Suppressor macrophage treated with lipopolysaccharide for 4 hours (primary cell): ENCODE data around the gene UXT.
A peak's percentile ranks its signal among the peaks of the same experiment; 100 is the strongest.
"Not testable (repeated sequence)": the region's sequence is repeated elsewhere in the genome, so short reads cannot be mapped to it uniquely, and the experiment has no call there.

Experiments
- DNase-seq: peaks from one replicate; pipeline ENCODE4 v3.0.0-alpha.2; 2020

UXT gene

GRCh38 chrX:47658684-47659420, at the start of gene UXT:
Gene UXT (minus strand): TSS chrX:47659180. CDS start chrX:47658927, 253 bp downstream.
- DNase-seq, result peak; percentile 96

- DNase-seq, result no peak
Measured at GRCh38 chrX:47707031-47707780, 48.2 kb upstream of the UXT start.

GRCh38 chrX:47706575-47706974, 47.6 kb upstream of the UXT start:
- DNase-seq, result peak; percentile 40

- no peak for DNase-seq
Measured at GRCh38 chrX:47704736-47705135, 45.8 kb upstream of the UXT start.

- DNase-seq, result no peak
Measured at GRCh38 chrX:47697181-47697580, 38.2 kb upstream of the UXT start.

- DNase-seq, result peak; percentile 15
Measured at GRCh38 chrX:47690175-47690574, 31.2 kb upstream of the UXT start.

GRCh38 chrX:47687263-47687662, 28.3 kb upstream of the UXT start:
- DNase-seq, result no peak

- peak; percentile 77 for DNase-seq
Measured at GRCh38 chrX:47683829-47684205, 24.8 kb upstream of the UXT start.

- no peak for DNase-seq
Measured at GRCh38 chrX:47683184-47683828, 24.3 kb upstream of the UXT start.

- DNase-seq, result peak; percentile 58
Measured at GRCh38 chrX:47675959-47676859, 17.2 kb upstream of the UXT start.

- no peak for DNase-seq
Measured at GRCh38 chrX:47674776-47675175, 15.8 kb upstream of the UXT start.

- DNase-seq, result not testable (repeated sequence)
Measured at GRCh38 chrX:47665797-47666196, 6.8 kb upstream of the UXT start.

- peak; percentile 23 for DNase-seq
Measured at GRCh38 chrX:47664737-47665136, 5.8 kb upstream of the UXT start.

GRCh38 chrX:47662144-47662657, 3.2 kb upstream of the UXT start:
- peak; percentile 91 for DNase-seq

GRCh38 chrX:47661539-47661938, 2.6 kb upstream of the UXT start:
- no peak for DNase-seq

- no peak for DNase-seq
Measured at GRCh38 chrX:47659421-47659726, 394 bp upstream of the UXT start.

GRCh38 chrX:47658301-47658683, 688 bp downstream of the UXT start:
- DNase-seq, result no peak

- DNase-seq, result no peak
Measured at GRCh38 chrX:47651043-47651905, 7.7 kb downstream of the UXT start.

- DNase-seq, result peak; percentile 96
Measured at GRCh38 chrX:47650164-47651042, 8.6 kb downstream of the UXT start, which contains the start of gene ELK1. Gene ELK1 (minus strand): TSS chrX:47650563. CDS start chrX:47641441, 9,122 bp downstream.

- no peak for DNase-seq
Measured at GRCh38 chrX:47649781-47650163, 9.2 kb downstream of the UXT start.

- no peak for DNase-seq
Measured at GRCh38 chrX:47649271-47649670, 9.7 kb downstream of the UXT start.
